Glutamatergic neuron (in vitro differentiated cells): Measurements from ENCODE around the gene ISG15. TPM values are rescaled to one million over a fixed set of nuclear protein-coding genes. Genes with fewer than 3 reads are reported as not detected.

Experiments
- DNase-seq: peaks from one replicate; pipeline ENCODE4 v3.0.0; 2022
- H3K27ac Mint-ChIP-seq: one replicate; pipeline ENCODE4 v1.8.0; 2020; ENCODE audit warnings: mild to moderate bottlenecking, mixed read lengths, inconsistent platforms; ENCODE audit not compliant: unreplicated experiment
- H3K27me3 Mint-ChIP-seq: one replicate; pipeline ENCODE4 v1.8.0; 2020; ENCODE audit warnings: mild to moderate bottlenecking, moderate library complexity, mixed read lengths, inconsistent platforms; ENCODE audit not compliant: unreplicated experiment
- H3K36me3 Mint-ChIP-seq: one replicate; pipeline ENCODE4 v1.8.0; 2020; ENCODE audit warnings: mild to moderate bottlenecking, mixed read lengths, inconsistent platforms; ENCODE audit not compliant: unreplicated experiment
- H3K4me1 Mint-ChIP-seq: one replicate; pipeline ENCODE4 v1.8.0; 2020; ENCODE audit warnings: mild to moderate bottlenecking, low read depth, mixed read lengths, inconsistent platforms; ENCODE audit not compliant: unreplicated experiment
- H3K4me3 Mint-ChIP-seq: one replicate; pipeline ENCODE4 v1.8.0; 2020; ENCODE audit warnings: mild to moderate bottlenecking, mixed read lengths, inconsistent platforms; ENCODE audit not compliant: unreplicated experiment
- H3K9me3 Mint-ChIP-seq: one replicate; pipeline ENCODE4 v1.8.0; 2020; ENCODE audit warnings: mild to moderate bottlenecking, moderate library complexity, mixed read lengths, inconsistent platforms; ENCODE audit not compliant: unreplicated experiment
- CTCF ChIP-seq: fragments of 200-600 bp; sonication (generic); IDR thresholded peaks from one replicate; pipeline ENCODE4 v1.5.0; 2021; ENCODE audit not compliant: partially characterized antibody, unreplicated experiment
- total RNA-seq: library from RNA; stranded (reverse); fragmentation: NEBNext Ultra II Directional; extraction: Animal tissue kit (Norgen Biotek cat#: 25700); gene quantifications from one replicate; pipeline ENCODE4 v1.2.1, GENCODE V29; 2021; ENCODE audit not compliant: unreplicated experiment

Gene ISG15
- total RNA-seq, 1 donor from 2014 or later: 18.4 TPM

GRCh38 chr1:1041873-1042272, 28.6 kb downstream of the ISG15 start:
- no peak for DNase-seq
- no peak for TF ChIP-seq CTCF
- Mint-ChIP-seq H3K27me3 (peaks cover 17% of the 10 kb centered on the region), H3K27ac (no peak overlapping the region), H3K36me3 (peaks cover 4% of the 10 kb centered on the region), H3K4me1 (peaks cover 15% of the 10 kb centered on the region), H3K9me3 (peaks cover 14% of the 10 kb centered on the region), H3K4me3 (no peak overlapping the region)

- Mint-ChIP-seq H3K27me3 (peaks cover 17% of the 10 kb centered on the region), H3K27ac (no peak overlapping the region), H3K4me1 (peaks cover 11% of the 10 kb centered on the region), H3K9me3 (peaks cover 12% of the 10 kb centered on the region), H3K36me3 (peaks cover 4% of the 10 kb centered on the region), H3K4me3 (peak overlapping the region; percentile 34)
- TF ChIP-seq CTCF: no peak
- DNase-seq: no peak
Measured at GRCh38 chr1:1042835-1043234, 29.5 kb downstream of the ISG15 start.

- H3K27me3 Mint-ChIP-seq: peaks cover 17% of the 10 kb centered on the region
- no peak for TF ChIP-seq CTCF
- H3K4me1 Mint-ChIP-seq: peaks cover 9% of the 10 kb centered on the region
- no peak for DNase-seq
- H3K27ac Mint-ChIP-seq: no peak overlapping the region
- peaks cover 10% of the 10 kb centered on the region for H3K9me3 Mint-ChIP-seq
- H3K4me3 Mint-ChIP-seq: peak overlapping the region; percentile 34
- H3K36me3 Mint-ChIP-seq: peaks cover 4% of the 10 kb centered on the region
Measured at GRCh38 chr1:1043411-1043810, 30.1 kb downstream of the ISG15 start.

- Mint-ChIP-seq H3K9me3 (peaks cover 11% of the 10 kb centered on the region), H3K4me3 (no peak overlapping the region), H3K27ac (no peak overlapping the region), H3K36me3 (peaks cover 4% of the 10 kb centered on the region), H3K4me1 (peaks cover 5% of the 10 kb centered on the region), H3K27me3 (peaks cover 17% of the 10 kb centered on the region)
- TF ChIP-seq CTCF: no peak
- DNase-seq: no peak
Measured at GRCh38 chr1:1043921-1044320, 30.6 kb downstream of the ISG15 start.

- peaks cover 11% of the 10 kb centered on the region for H3K9me3 Mint-ChIP-seq
- TF ChIP-seq CTCF: no peak
- peaks cover under 1% of the 10 kb centered on the region for H3K4me1 Mint-ChIP-seq
- peaks cover 4% of the 10 kb centered on the region for H3K36me3 Mint-ChIP-seq
- peaks cover 15% of the 10 kb centered on the region for H3K27me3 Mint-ChIP-seq
- no peak for DNase-seq
- H3K27ac Mint-ChIP-seq: peak overlapping the region; percentile 33
- peak overlapping the region; percentile 55 for H3K4me3 Mint-ChIP-seq
Measured at GRCh38 chr1:1044455-1045078, 31.3 kb downstream of the ISG15 start.
